Upper lobe of left lung (tissue), 6 donors: ENCODE measurements around the gene REEP6. TPM values are rescaled to one million over a fixed set of nuclear protein-coding genes. Genes with fewer than 3 reads are reported as not detected.
A peak's percentile ranks its signal among the peaks of the same experiment; 100 is the strongest.

Source experiments
- ATAC-seq, 2 donors: fragments of 200-7000 bp; cut with Tn5 transposase; one replicate each; pipeline ENCODE4 v1.9.1; 2022; ENCODE audit warnings: mild to moderate bottlenecking in 2 of 2, moderate library complexity in 2 of 2; ENCODE audit not compliant: low FRiP score in 2 of 2
- DNase-seq, 2 donors: peaks; one replicate each; pipeline ENCODE4 v3.0.0-alpha.2; 2019 to 2020
- H3K27ac ChIP-seq, 4 donors: fragments of 200-600 bp; sonication (generic); one replicate each; pipeline ENCODE4 v1.5.1; 2016 to 2019
- H3K27me3 ChIP-seq, 4 donors: fragments of 200-600 bp; sonication (generic); one replicate each; pipeline ENCODE4 v1.5.1; 2017 to 2019
- H3K36me3 ChIP-seq, 4 donors: fragments of 200-600 bp; sonication (generic); one replicate each; pipeline ENCODE4 v1.5.1; 2016 to 2019
- H3K4me1 ChIP-seq, 4 donors: fragments of 200-600 bp; sonication (generic); one replicate each; pipeline ENCODE4 v1.5.1; 2018 to 2019
- H3K4me3 ChIP-seq, 4 donors: fragments of 200-600 bp; sonication (generic); one replicate each; pipeline ENCODE4 v1.5.1; 2017 to 2019; ENCODE audit warnings: mild to moderate bottlenecking in 2 of 4, moderate library complexity in 1 of 4
- H3K9me3 ChIP-seq, 4 donors: fragments of 200-600 bp; sonication (generic); one replicate each; pipeline ENCODE4 v1.5.1; 2018 to 2019
- EP300 ChIP-seq, 4 donors: sonication (generic); formaldehyde crosslinking; IDR thresholded peaks; one replicate each; pipeline ENCODE4 v1.5.1; 2017; ENCODE audit warnings: antibody characterized with exemption in 4 of 4, control low read depth in 2 of 4
- POLR2A ChIP-seq, 4 donors: fragments of 450-650 bp; IDR thresholded peaks; one replicate each; pipeline ENCODE4 v1.5.1; 2016 to 2017; ENCODE audit warnings: antibody characterized with exemption in 4 of 4, mild to moderate bottlenecking in 2 of 4
- POLR2AphosphoS5 ChIP-seq, 2 donors: sonication (generic); formaldehyde crosslinking; IDR thresholded peaks; one replicate each; pipeline ENCODE4 v1.5.1; 2017; ENCODE audit warnings: antibody characterized with exemption in 2 of 2
- WGBS, 2 donors: methylation state at CpG; one replicate each; pipeline ENCODE4 v1.1.5; 2017 to 2018; 5-methylcytosine and 5-hydroxymethylcytosine counted together
- total RNA-seq, 6 donors: library from RNA; depleted of rRNA in 4 of 6; stranded (reverse); fragments of >200 nt in 4 of 6; gene quantifications; one replicate each; pipeline versions ENCODE4 v1.1.0 to v1.2.1, GENCODE V29; 2016 to 2021
- TF ChIP-seq, protein P1 (sequence below), 6 experiments: fragments of 450-650 bp in 4 of 6; fragments of 200-600 bp in 2 of 6; sonication (generic) in 2 of 6; IDR thresholded peaks; one replicate each; pipeline ENCODE4 v1.5.1; 2016 to 2019; ENCODE audit warnings: antibody characterized with exemption in 6 of 6
- donor health status: DM: no; HTN: no; CAD: no; lungs with moderate emphysema.
- donor health status: DM: no; HTN: yes; CAD: no; lungs with severe emphysema.

Gene REEP6
- total RNA-seq, 6 donors from 2014 or later: 2.0 to 7.8 (median 3.1) TPM

GRCh38 chr19:1450735-1451731 lies 39.9 kb upstream of the REEP6 start:
- H3K9me3 ChIP-seq: no peaks in the 10 kb centered on the region
- ATAC-seq (no peak), DNase-seq (no peak)
- no peak for TF ChIP-seq EP300 (IDR thresholded peaks at IDR 0.05)
- TF ChIP-seq POLR2AphosphoS5 (IDR thresholded peaks at IDR 0.05): no peak
- TF ChIP-seq POLR2A (IDR thresholded peaks at IDR 0.05): no peak
- TF ChIP-seq, protein P1, sequence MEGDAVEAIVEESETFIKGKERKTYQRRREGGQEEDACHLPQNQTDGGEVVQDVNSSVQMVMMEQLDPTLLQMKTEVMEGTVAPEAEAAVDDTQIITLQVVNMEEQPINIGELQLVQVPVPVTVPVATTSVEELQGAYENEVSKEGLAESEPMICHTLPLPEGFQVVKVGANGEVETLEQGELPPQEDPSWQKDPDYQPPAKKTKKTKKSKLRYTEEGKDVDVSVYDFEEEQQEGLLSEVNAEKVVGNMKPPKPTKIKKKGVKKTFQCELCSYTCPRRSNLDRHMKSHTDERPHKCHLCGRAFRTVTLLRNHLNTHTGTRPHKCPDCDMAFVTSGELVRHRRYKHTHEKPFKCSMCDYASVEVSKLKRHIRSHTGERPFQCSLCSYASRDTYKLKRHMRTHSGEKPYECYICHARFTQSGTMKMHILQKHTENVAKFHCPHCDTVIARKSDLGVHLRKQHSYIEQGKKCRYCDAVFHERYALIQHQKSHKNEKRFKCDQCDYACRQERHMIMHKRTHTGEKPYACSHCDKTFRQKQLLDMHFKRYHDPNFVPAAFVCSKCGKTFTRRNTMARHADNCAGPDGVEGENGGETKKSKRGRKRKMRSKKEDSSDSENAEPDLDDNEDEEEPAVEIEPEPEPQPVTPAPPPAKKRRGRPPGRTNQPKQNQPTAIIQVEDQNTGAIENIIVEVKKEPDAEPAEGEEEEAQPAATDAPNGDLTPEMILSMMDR (IDR thresholded peaks at IDR 0.05): no peak
- peaks cover 6 to 84% (median 55%) of the 10 kb centered on the region in 4 donors for H3K27me3 ChIP-seq
- H3K4me1 ChIP-seq: peaks cover 17 to 39% (median 27%) of the 10 kb centered on the region in 4 donors
- WGBS, 2 donors: 50 to 56% methylated on average over 13 to 18 of the region's 22 CpGs
- no peak overlapping the region for H3K27ac ChIP-seq
- no peak overlapping the region for H3K4me3 ChIP-seq
- H3K36me3 ChIP-seq: no peaks in the 10 kb centered on the region

DNA sequence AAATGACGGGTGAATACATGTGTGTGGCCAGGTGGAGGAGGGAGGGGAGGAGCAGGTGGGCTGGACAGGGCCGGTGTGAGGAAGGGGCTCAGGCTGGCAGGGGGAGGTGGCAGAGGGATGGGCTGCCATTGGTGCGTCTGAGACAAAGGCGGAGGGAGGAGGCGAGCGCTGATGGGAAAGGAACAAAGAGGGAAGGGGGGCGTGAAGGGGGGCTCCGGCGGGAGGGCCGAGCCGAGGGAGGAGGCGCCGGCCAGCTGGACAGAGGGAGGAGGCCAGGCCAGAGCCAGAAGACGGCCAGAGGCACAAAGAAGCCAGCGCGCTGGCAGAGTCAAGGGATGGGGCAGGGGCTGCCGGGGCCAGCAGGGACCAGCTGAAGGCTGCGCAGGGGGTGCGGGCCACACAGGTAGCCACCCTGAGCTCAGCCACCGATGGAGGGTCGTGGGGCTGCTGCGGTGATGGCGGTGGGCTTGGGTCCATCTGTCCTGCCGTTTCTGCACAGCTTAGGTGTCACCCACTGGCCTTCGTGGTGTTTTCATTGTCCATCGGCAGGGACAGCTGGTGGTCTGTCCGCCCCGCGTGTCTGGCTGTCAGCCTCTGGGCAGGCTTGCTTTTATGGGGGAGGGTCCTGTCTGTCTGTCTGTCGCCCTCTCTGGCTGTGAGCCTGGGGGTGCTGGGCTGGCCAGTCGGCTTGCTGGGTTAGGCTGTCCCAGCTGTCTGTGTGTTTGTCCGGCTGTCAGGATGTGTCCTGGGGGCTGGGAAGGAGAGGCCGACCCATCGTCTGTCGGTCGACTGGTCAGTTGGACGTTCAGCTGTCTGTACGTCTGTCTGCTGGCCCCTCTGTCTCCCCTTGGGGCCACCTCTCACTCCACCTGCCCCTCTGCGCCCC lies 38.8 kb upstream of the REEP6 start:
- ATAC-seq (no peak), DNase-seq (peak in 1 of 2 donors; percentile 70)
- WGBS, 2 donors: 22 to 35% methylated on average over 22 to 32 of the region's 39 CpGs
- Histone ChIP-seq H3K9me3 (no peaks in the 10 kb centered on the region), H3K36me3 (no peaks in the 10 kb centered on the region), H3K27ac (no peak overlapping the region), H3K4me1 (peaks cover 8 to 39% (median 21%) of the 10 kb centered on the region in 4 donors), H3K27me3 (peaks cover 6 to 84% (median 53%) of the 10 kb centered on the region in 4 donors), H3K4me3 (no peak overlapping the region)
- TF ChIP-seq POLR2A (IDR thresholded peaks at IDR 0.05) (no peak), EP300 (IDR thresholded peaks at IDR 0.05) (no peak), POLR2AphosphoS5 (IDR thresholded peaks at IDR 0.05) (no peak)
- TF ChIP-seq, protein P1 (IDR thresholded peaks at IDR 0.05): no peak

GRCh38 chr19:1452802-1453524 lies 38.0 kb upstream of the REEP6 start:
- Histone ChIP-seq H3K4me3 (no peak overlapping the region), H3K9me3 (no peaks in the 10 kb centered on the region), H3K36me3 (no peaks in the 10 kb centered on the region), H3K4me1 (peaks cover 8 to 40% (median 21%) of the 10 kb centered on the region in 4 donors), H3K27me3 (peaks cover 6 to 82% (median 54%) of the 10 kb centered on the region in 4 donors), H3K27ac (no peak overlapping the region)
- 52 to 55% methylated on average over 8 to 9 of the region's 30 CpGs for WGBS, 2 donors
- ATAC-seq (no peak), DNase-seq (peak in 1 of 2 donors; percentile 64)
- TF ChIP-seq POLR2AphosphoS5 (IDR thresholded peaks at IDR 0.05): no peak
- TF ChIP-seq, protein P1 (IDR thresholded peaks at IDR 0.05): no peak
- TF ChIP-seq POLR2A (IDR thresholded peaks at IDR 0.05): no peak
- TF ChIP-seq EP300 (IDR thresholded peaks at IDR 0.05): no peak

- H3K27me3 ChIP-seq: peaks cover 6 to 81% (median 53%) of the 10 kb centered on the region in 4 donors
- ATAC-seq (no peak), DNase-seq (peak in 1 of 2 donors; percentile 78)
- H3K36me3 ChIP-seq: no peaks in the 10 kb centered on the region
- H3K4me1 ChIP-seq: peaks cover 8 to 40% (median 21%) of the 10 kb centered on the region in 4 donors
- H3K4me3 ChIP-seq: no peak overlapping the region
- no peak overlapping the region for H3K27ac ChIP-seq
- H3K9me3 ChIP-seq: no peaks in the 10 kb centered on the region
- WGBS, 2 donors: 12 to 14% methylated on average over 5 to 19 of the region's 33 CpGs
- TF ChIP-seq EP300 (IDR thresholded peaks at IDR 0.05): no peak
- TF ChIP-seq, protein P1 (IDR thresholded peaks at IDR 0.05): no peak
These were observed 37.2 kb upstream of the REEP6 start for GRCh38 chr19:1453525-1454364.
